ENCODE data around the gene DTHD1. TPM values are rescaled to one million over a fixed set of nuclear protein-coding genes. Genes with fewer than 3 reads are reported as not detected.

DTHD1 gene
- total RNA-seq, 1 experiment from 2014 or later: not detected

DNA sequence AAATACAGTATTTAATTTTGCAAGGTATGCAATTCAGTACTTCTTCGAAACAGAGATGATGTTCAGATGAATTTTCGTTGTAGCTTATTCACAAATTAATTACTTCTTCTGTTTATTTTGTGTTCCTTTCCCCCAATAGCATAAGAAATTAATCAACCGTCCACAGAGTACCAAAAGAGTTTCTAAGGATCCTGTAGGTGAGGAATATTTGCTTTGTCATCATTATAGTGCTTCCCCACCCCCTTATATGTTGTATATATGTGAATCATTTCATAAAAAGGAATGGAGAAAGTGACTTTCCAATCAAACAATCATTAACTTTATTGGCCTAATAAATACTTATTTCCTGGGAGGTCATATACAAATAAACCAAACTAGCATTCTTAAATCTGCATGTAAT lies 57.6 kb downstream of the DTHD1 start:
- H3K27me3 ChIP-seq (ENCODE audit: low read length): no peaks in the 10 kb centered on the region
- TF ChIP-seq EZH2 (IDR thresholded peaks at IDR 0.05; ENCODE audit: low read length, unreplicated experiment) (no peak), EZH2phosphoT487 (IDR thresholded peaks at IDR 0.05; ENCODE audit: borderline replicate concordance, low read length) (no peak)
- TF ChIP-seq, protein P1, sequence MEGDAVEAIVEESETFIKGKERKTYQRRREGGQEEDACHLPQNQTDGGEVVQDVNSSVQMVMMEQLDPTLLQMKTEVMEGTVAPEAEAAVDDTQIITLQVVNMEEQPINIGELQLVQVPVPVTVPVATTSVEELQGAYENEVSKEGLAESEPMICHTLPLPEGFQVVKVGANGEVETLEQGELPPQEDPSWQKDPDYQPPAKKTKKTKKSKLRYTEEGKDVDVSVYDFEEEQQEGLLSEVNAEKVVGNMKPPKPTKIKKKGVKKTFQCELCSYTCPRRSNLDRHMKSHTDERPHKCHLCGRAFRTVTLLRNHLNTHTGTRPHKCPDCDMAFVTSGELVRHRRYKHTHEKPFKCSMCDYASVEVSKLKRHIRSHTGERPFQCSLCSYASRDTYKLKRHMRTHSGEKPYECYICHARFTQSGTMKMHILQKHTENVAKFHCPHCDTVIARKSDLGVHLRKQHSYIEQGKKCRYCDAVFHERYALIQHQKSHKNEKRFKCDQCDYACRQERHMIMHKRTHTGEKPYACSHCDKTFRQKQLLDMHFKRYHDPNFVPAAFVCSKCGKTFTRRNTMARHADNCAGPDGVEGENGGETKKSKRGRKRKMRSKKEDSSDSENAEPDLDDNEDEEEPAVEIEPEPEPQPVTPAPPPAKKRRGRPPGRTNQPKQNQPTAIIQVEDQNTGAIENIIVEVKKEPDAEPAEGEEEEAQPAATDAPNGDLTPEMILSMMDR (conservative IDR thresholded peaks at IDR 0.05; ENCODE audit: low read depth, low read length): no peak
- H3K9me3 ChIP-seq (ENCODE audit: low read length): no peaks in the 10 kb centered on the region
- POLR2A ChIA-PET (ENCODE audit: unreplicated experiment): no interaction called here
- no peak overlapping the region for H3K4me2 ChIP-seq (ENCODE audit: low read length)
- H3K4me3 ChIP-seq (ENCODE audit: low read length): no peak overlapping the region
- intact Hi-C loops (cut with micrococcal nuclease): no loop called here
- no peaks in the 10 kb centered on the region for H3K79me2 ChIP-seq (ENCODE audit: low read length)
- DNase-seq (no peak), ATAC-seq (no peak)
- no peaks in the 10 kb centered on the region for H4K20me1 ChIP-seq (ENCODE audit: low read length)
- H2AFZ ChIP-seq (ENCODE audit: low read length): no peak overlapping the region
- CTCF ChIA-PET: no interaction called here
- H3F3A ChIP-seq (ENCODE audit: low read length, unreplicated experiment): no peaks in the 10 kb centered on the region
- H3K9ac ChIP-seq (ENCODE audit: low read length): no peak overlapping the region
- no TSS peak for BruUV-seq (replicated peaks)
- no peaks in the 10 kb centered on the region for H3K9me2 ChIP-seq (replicated peaks; ENCODE audit: low read length)
- H3K4me1 ChIP-seq (ENCODE audit: insufficient read depth, low read length): no peaks in the 10 kb centered on the region
- H3K36me3 ChIP-seq (ENCODE audit: low read depth, low read length): no peaks in the 10 kb centered on the region
- no peak overlapping the region for H3K27ac ChIP-seq (ENCODE audit: low read length)

DNA sequence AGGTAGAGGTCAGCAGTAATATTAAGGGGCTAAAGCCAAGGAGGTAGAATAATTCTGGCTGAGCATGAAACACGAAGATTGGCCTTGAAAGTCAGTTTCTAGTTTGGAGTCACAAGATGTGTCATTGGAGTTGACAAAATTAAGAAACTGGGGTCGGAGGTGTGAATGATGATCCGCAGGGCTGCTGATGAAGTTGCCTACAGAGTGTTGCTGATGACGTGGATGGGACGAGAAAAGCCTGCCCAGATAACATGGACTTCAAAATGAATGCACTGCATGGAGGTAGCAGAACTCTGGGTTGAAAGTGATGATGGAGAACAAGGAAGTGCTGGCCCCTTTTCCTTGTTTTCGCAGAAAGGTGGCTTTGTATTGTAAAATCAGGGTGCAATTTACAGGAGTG lies 60.5 kb downstream of the DTHD1 start:
- H3K4me3 ChIP-seq (ENCODE audit: low read length): no peak overlapping the region
- H4K20me1 ChIP-seq (ENCODE audit: low read length): no peaks in the 10 kb centered on the region
- ATAC-seq: no peak
- no peak overlapping the region for H3K27ac ChIP-seq (ENCODE audit: low read length)
- no peaks in the 10 kb centered on the region for H3F3A ChIP-seq (ENCODE audit: low read length, unreplicated experiment)
- no peaks in the 10 kb centered on the region for H3K36me3 ChIP-seq (ENCODE audit: low read depth, low read length)
- BruUV-seq (replicated peaks): no TSS peak
- H3K4me1 ChIP-seq (ENCODE audit: insufficient read depth, low read length): no peaks in the 10 kb centered on the region
- no peak overlapping the region for H3K9ac ChIP-seq (ENCODE audit: low read length)
- CTCF ChIA-PET: no interaction called here
- H3K9me2 ChIP-seq (replicated peaks; ENCODE audit: low read length): no peaks in the 10 kb centered on the region
- H3K9me3 ChIP-seq (ENCODE audit: low read length): no peaks in the 10 kb centered on the region
- POLR2A ChIA-PET (ENCODE audit: unreplicated experiment): no interaction called here
- no peak overlapping the region for H2AFZ ChIP-seq (ENCODE audit: low read length)
- no peak for TF ChIP-seq EZH2phosphoT487 (IDR thresholded peaks at IDR 0.05; ENCODE audit: borderline replicate concordance, low read length)
- no peak for TF ChIP-seq EZH2 (IDR thresholded peaks at IDR 0.05; ENCODE audit: low read length, unreplicated experiment)
- TF ChIP-seq, protein P1 (conservative IDR thresholded peaks at IDR 0.05; ENCODE audit: low read depth, low read length): no peak
- intact Hi-C loops (cut with micrococcal nuclease): no loop called here
- DNase-seq: no peak
- no peaks in the 10 kb centered on the region for H3K27me3 ChIP-seq (ENCODE audit: low read length)
- H3K79me2 ChIP-seq (ENCODE audit: low read length): no peaks in the 10 kb centered on the region
- no peak overlapping the region for H3K4me2 ChIP-seq (ENCODE audit: low read length)

DNA sequence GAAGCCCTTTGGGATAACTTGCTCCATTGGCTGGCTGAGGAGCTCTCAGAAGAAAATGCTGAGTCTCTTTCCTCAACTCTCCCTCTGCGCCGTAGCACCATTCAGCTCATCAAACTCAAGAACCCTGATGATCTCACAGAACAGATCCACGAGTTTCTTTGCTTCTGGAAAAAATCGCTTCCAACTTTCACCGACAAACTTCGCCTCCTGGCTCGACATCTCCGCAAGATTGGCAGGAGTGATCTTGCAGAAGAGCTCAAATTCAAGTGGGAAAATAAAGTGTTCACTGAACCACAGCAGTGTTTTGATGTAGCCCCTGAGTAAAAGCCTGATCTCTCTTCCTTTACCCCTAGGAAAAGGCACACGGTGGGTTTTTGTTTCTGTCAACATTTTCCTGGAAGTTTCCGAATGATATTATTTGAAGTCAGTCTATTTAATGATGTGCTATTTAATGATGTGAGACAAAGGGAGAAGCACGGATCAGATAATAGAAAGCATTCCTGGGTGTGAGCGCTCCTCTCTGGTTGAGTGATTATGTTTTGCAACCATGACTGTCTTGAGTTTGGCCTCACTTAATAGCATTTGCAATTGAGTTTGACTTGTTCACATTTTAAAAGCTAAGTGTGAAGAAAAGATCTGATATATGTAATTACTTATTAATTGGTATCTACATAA lies 62.2 kb downstream of the DTHD1 start:
- intact Hi-C loops (cut with micrococcal nuclease): no loop called here
- no peaks in the 10 kb centered on the region for H3K9me2 ChIP-seq (replicated peaks; ENCODE audit: low read length)
- H3K79me2 ChIP-seq (ENCODE audit: low read length): no peaks in the 10 kb centered on the region
- H3K36me3 ChIP-seq (ENCODE audit: low read depth, low read length): no peaks in the 10 kb centered on the region
- no peaks in the 10 kb centered on the region for H3K9me3 ChIP-seq (ENCODE audit: low read length)
- no peaks in the 10 kb centered on the region for H4K20me1 ChIP-seq (ENCODE audit: low read length)
- ChIA-PET CTCF (no interaction called here), POLR2A (ENCODE audit: unreplicated experiment) (no interaction called here)
- H3F3A ChIP-seq (ENCODE audit: low read length, unreplicated experiment): no peaks in the 10 kb centered on the region
- H3K4me1 ChIP-seq (ENCODE audit: insufficient read depth, low read length): no peaks in the 10 kb centered on the region
- H3K4me2 ChIP-seq (ENCODE audit: low read length): no peak overlapping the region
- no peak overlapping the region for H2AFZ ChIP-seq (ENCODE audit: low read length)
- BruUV-seq (replicated peaks): no TSS peak
- H3K27ac ChIP-seq (ENCODE audit: low read length): no peak overlapping the region
- DNase-seq (no peak), ATAC-seq (no peak)
- H3K9ac ChIP-seq (ENCODE audit: low read length): no peak overlapping the region
- H3K27me3 ChIP-seq (ENCODE audit: low read length): no peaks in the 10 kb centered on the region
- no peak overlapping the region for H3K4me3 ChIP-seq (ENCODE audit: low read length)
- TF ChIP-seq EZH2phosphoT487 (IDR thresholded peaks at IDR 0.05; ENCODE audit: borderline replicate concordance, low read length) (no peak), EZH2 (IDR thresholded peaks at IDR 0.05; ENCODE audit: low read length, unreplicated experiment) (no peak)
- TF ChIP-seq, protein P1 (conservative IDR thresholded peaks at IDR 0.05; ENCODE audit: low read depth, low read length): no peak

Measured in PC-3 (cell line).